Eye (tissue), 1 donor: ENCODE results near the gene LAMA4.

Source experiments
- DNase-seq: peaks from one replicate; pipeline ENCODE4 v3.0.0-alpha.2; 2015

Gene LAMA4

GRCh38 chr6:112180095-112180820, 74.1 kb downstream of the LAMA4 start:
- DNase-seq: peak; percentile 91

- no peak for DNase-seq
Observed at GRCh38 chr6:112179631-112180030, 74.7 kb downstream of the LAMA4 start.

GRCh38 chr6:112178846-112179245, 75.5 kb downstream of the LAMA4 start:
- DNase-seq: no peak

- no peak for DNase-seq
Observed at GRCh38 chr6:112177092-112177491, 77.3 kb downstream of the LAMA4 start.

GRCh38 chr6:112176175-112176574, 78.2 kb downstream of the LAMA4 start:
- no peak for DNase-seq

- DNase-seq: peak; percentile 50
Observed at GRCh38 chr6:112173221-112173804, 81.1 kb downstream of the LAMA4 start.

GRCh38 chr6:112172540-112172939, 81.8 kb downstream of the LAMA4 start:
- no peak for DNase-seq

- DNase-seq: no peak
Observed at GRCh38 chr6:112169541-112169940, 84.8 kb downstream of the LAMA4 start.

- peak; percentile 87 for DNase-seq
Observed at GRCh38 chr6:112163295-112164257, 90.8 kb downstream of the LAMA4 start.

GRCh38 chr6:112160745-112161144, 93.6 kb downstream of the LAMA4 start:
- no peak for DNase-seq

- DNase-seq: no peak
Observed at GRCh38 chr6:112156668-112157067, 97.7 kb downstream of the LAMA4 start.

GRCh38 chr6:112155886-112156285, 98.5 kb downstream of the LAMA4 start:
- DNase-seq: no peak

GRCh38 chr6:112154711-112155110, 99.7 kb downstream of the LAMA4 start:
- DNase-seq: no peak

- DNase-seq: peak; percentile 23
Observed at GRCh38 chr6:112153926-112154607, 100.3 kb downstream of the LAMA4 start.

- DNase-seq: peak; percentile 27
Observed at GRCh38 chr6:112150363-112150762, 104.0 kb downstream of the LAMA4 start.

GRCh38 chr6:112149719-112150263, 104.6 kb downstream of the LAMA4 start:
- peak; percentile 70 for DNase-seq

GRCh38 chr6:112149236-112149635, 105.1 kb downstream of the LAMA4 start:
- DNase-seq: peak; percentile 14

GRCh38 chr6:112148103-112148502, 106.3 kb downstream of the LAMA4 start:
- no peak for DNase-seq

GRCh38 chr6:112145080-112145573, 109.2 kb downstream of the LAMA4 start:
- DNase-seq: no peak

GRCh38 chr6:112144145-112144926, 110.0 kb downstream of the LAMA4 start:
- DNase-seq: peak; percentile 26

GRCh38 chr6:112141707-112142106, 112.7 kb downstream of the LAMA4 start:
- no peak for DNase-seq

- no peak for DNase-seq
Observed at GRCh38 chr6:112139052-112139451, 115.3 kb downstream of the LAMA4 start.
